ENCODE data around the gene NUMA1. TPM values are rescaled to one million over a fixed set of nuclear protein-coding genes. Genes with fewer than 3 reads are reported as not detected.
A peak's percentile ranks its signal among the peaks of the same experiment; 100 is the strongest.

Gene NUMA1
- total and polyA plus RNA-seq, 8 donors: 144 to 365 (median 343) TPM

DNA sequence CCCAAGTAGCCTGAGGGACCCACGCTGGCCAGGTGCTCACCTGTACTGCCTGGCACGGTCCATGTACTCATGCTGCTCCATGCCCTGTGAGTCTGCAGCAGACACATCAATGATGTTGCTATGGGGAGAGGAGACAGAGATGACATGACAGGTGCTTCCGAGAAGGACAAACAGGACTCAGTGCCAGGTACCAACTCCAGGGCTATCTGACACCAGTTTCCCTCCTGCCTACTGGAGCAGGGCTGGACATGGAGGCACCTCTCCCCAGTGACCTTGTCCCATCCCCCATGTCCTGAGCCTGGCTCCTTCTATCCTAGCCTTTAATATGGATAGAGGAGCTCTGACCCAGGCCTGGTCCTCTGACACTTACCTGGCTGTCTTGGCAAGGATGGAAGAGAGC lies 18.4 kb upstream of the NUMA1 start:
- ATAC-seq: no peak
- TF ChIP-seq, protein P1, sequence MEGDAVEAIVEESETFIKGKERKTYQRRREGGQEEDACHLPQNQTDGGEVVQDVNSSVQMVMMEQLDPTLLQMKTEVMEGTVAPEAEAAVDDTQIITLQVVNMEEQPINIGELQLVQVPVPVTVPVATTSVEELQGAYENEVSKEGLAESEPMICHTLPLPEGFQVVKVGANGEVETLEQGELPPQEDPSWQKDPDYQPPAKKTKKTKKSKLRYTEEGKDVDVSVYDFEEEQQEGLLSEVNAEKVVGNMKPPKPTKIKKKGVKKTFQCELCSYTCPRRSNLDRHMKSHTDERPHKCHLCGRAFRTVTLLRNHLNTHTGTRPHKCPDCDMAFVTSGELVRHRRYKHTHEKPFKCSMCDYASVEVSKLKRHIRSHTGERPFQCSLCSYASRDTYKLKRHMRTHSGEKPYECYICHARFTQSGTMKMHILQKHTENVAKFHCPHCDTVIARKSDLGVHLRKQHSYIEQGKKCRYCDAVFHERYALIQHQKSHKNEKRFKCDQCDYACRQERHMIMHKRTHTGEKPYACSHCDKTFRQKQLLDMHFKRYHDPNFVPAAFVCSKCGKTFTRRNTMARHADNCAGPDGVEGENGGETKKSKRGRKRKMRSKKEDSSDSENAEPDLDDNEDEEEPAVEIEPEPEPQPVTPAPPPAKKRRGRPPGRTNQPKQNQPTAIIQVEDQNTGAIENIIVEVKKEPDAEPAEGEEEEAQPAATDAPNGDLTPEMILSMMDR (IDR thresholded peaks at IDR 0.05): no peak
- Histone ChIP-seq H3K9me3 (no peaks in the 10 kb centered on the region), H3K27me3 (no peaks in the 10 kb centered on the region), H3K4me1 (peaks cover 14 to 41% of the 10 kb centered on the region in 2 donors), H3K27ac (peak overlapping the region in 1 of 2 donors; percentile 98), H3K4me3 (no peak overlapping the region), H3K36me3 (peaks cover 0 to 63% of the 10 kb centered on the region in 2 donors)
- no peak for DNase-seq
- intact Hi-C loops (cut with DNase I): no loop called here

DNA sequence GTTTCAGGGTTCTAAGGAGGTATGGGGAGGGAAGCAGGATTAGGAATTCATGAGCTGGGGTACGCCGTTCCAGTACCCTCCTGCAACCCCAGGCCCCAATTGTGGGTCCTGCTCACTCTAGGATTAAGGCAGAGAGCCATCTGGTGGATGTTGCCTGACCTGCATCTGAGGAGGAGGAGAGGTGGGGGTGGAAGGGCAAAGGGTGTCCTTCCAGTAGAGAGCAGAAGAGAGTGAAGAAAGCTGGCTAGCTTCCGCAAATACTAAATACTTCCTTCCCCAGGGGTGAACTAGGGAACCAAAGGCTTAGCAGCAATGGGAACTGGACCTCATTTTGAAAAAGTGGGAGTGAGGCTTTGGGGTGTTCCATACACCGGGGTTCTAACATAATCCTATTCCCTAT lies 10.9 kb upstream of the NUMA1 start:
- intact Hi-C loops (cut with DNase I): loop anchor here in 1 of 2 donors (5.0 kb wide), 1 partner anchor 64 kb away; no protein-coding TSS in a partner anchor
- H3K36me3 ChIP-seq: peaks cover 0 to 41% of the 10 kb centered on the region in 2 donors
- no peaks in the 10 kb centered on the region for H3K9me3 ChIP-seq
- TF ChIP-seq, protein P1 (IDR thresholded peaks at IDR 0.05): peak; percentile 88 to 91
- peak in 3 of 4 donors; percentile 42 to 78 (median 73) for DNase-seq
- ATAC-seq: peak; percentile 98
- H3K27me3 ChIP-seq: no peaks in the 10 kb centered on the region
- H3K4me3 ChIP-seq: no peak overlapping the region
- peak overlapping the region in 1 of 2 donors; percentile 81 for H3K27ac ChIP-seq
- H3K4me1 ChIP-seq: peaks cover 7 to 17% of the 10 kb centered on the region in 2 donors

DNA sequence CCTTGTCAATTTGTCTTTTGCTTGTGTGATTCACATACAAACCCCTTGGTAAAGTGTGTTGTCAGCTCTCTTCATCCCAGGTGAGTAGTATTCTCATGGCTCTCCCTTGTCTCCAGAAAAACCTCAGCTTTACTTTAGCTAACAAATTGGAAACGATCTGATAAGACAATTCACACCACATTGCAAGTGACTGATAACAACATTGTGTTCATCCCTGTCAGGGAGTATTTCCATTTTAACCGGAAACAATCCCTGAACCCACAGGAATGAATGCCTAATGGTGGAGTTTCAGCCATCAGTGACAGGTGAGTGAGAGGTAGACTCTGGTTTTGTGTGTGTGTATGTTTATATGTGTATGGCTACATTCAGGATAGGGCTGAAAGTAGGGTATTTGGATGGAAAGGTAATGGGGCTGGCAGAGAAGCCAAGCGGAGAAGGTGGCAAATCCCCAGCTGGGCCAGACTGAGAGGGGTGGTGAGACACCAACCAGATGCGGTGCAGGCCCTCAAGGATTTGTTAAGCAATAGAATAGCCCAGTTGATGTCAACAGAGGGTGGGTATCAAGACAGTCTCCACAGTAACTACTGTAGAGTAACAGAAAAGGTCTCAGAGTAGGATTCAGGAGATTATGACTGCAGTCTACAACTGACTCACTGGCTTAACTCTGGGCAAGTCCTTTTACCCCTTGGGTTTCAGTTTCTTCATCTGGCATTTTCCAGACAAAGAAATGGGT lies 7.9 kb upstream of the NUMA1 start:
- TF ChIP-seq, protein P1 (IDR thresholded peaks at IDR 0.05): no peak
- peaks cover 0 to 10% of the 10 kb centered on the region in 2 donors for H3K36me3 ChIP-seq
- ATAC-seq (no peak), DNase-seq (no peak)
- peaks cover 7 to 17% of the 10 kb centered on the region in 2 donors for H3K4me1 ChIP-seq
- no peak overlapping the region for H3K4me3 ChIP-seq
- intact Hi-C loops (cut with DNase I): no loop called here
- H3K9me3 ChIP-seq: no peaks in the 10 kb centered on the region
- no peaks in the 10 kb centered on the region for H3K27me3 ChIP-seq
- no peak overlapping the region for H3K27ac ChIP-seq

DNA sequence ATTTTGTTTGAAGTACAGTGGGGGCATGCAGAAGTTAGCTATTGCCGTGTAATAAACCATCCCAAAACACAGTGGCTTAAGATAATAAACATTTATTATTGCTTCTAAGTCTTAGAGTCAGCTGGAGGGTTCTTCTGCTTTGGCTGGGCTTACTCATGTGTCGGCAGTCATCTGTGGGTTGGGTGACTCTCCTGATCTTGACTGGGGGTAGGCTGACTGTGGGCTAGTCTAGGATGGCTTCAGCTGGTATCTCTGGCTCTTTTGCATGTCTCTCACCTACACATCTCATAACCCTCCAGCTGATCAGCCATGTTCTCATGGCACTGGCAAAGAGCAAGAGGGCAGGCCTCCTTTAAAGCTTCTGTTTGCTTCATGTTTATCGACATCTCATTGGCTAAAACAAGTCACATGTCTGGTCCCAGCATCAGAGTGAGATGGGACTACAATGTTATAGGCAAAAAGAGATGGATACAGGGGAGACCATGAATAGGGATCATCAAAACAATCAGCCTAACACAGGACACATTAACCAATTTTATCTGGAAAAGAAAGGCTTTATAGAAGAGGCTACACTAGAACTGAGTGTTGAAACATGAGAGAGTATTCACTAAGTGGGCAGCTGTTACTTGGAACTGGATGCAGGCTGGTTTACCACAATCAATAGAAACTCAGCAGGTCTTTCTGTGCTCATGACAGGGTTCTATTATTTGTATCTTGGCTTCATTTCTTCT lies 5.4 kb upstream of the NUMA1 start:
- ATAC-seq: no peak
- intact Hi-C loops (cut with DNase I): no loop called here
- Histone ChIP-seq H3K4me3 (no peak overlapping the region), H3K27me3 (no peaks in the 10 kb centered on the region), H3K27ac (no peak overlapping the region), H3K36me3 (peaks cover 0 to 7% of the 10 kb centered on the region in 2 donors), H3K9me3 (no peaks in the 10 kb centered on the region), H3K4me1 (peaks cover 5 to 23% of the 10 kb centered on the region in 2 donors)
- no peak for DNase-seq
- TF ChIP-seq, protein P1 (IDR thresholded peaks at IDR 0.05): no peak

DNA sequence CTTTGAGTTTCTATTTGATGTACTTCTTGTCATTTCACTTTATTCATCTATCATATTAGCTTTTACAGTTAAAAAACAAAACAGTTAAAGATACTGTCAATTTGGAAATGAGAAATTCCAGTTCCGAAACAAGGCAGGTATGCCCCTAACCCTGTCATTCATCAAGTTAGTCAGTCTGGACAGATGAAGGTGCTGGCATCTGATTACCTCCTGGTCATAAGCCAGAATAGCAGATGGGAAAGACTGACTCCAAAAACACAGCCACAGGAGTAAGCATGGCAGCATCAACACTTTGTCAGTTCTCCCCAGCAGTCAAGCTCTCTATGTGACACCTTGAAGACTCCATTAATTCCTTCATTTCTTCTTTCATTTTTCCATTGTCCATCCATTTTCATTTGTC lies 4.6 kb upstream of the NUMA1 start:
- no peak for ATAC-seq
- intact Hi-C loops (cut with DNase I): no loop called here

More for the DNA sequence above, 4.6 kb upstream of the NUMA1 start:
- Histone ChIP-seq H3K4me1 (peaks cover 5 to 20% of the 10 kb centered on the region in 2 donors), H3K9me3 (no peaks in the 10 kb centered on the region), H3K27ac (no peak overlapping the region), H3K36me3 (peaks cover 0 to 7% of the 10 kb centered on the region in 2 donors), H3K27me3 (no peaks in the 10 kb centered on the region), H3K4me3 (no peak overlapping the region)
- DNase-seq: no peak
- TF ChIP-seq, protein P1 (IDR thresholded peaks at IDR 0.05): no peak
